WTC11 (cell line): ENCODE measurements around the gene CELF4. TPM values are rescaled to one million over a fixed set of nuclear protein-coding genes. Genes with fewer than 3 reads are reported as not detected.

ENCODE experiments used
- ATAC-seq: fragments of 200-7000 bp; cut with Tn5 transposase; 2 replicates; pipeline ENCODE4 v1.10.0; 2021; ENCODE audit warnings: mild to moderate bottlenecking, moderate library complexity
- CTCF ChIA-PET: fragments of 300-600 bp; sonication (Branson Sonifier 250); formaldehyde crosslinking; loops from one replicate; lab custom pipeline; 2021; ENCODE audit warnings: antibody characterized with exemption; lab: Charles Lee
- POLR2A ChIA-PET: fragments of 350-600 bp; sonication (Branson Sonifier 250); formaldehyde crosslinking; loops from one replicate; lab custom pipeline; 2021; ENCODE audit warnings: antibody characterized with exemption; lab: Charles Lee
- DNase-seq: peaks from one replicate; pipeline ENCODE4 v3.0.0; 2021; ENCODE audit warnings: low spot score
- H3K27ac Mint-ChIP-seq: 2 replicates; pipeline ENCODE4 v1.8.0; 2021; ENCODE audit warnings: mixed read lengths
- H3K27me3 Mint-ChIP-seq: 2 replicates; pipeline ENCODE4 v1.8.0; 2021; ENCODE audit warnings: low read depth, mild to moderate bottlenecking, moderate library complexity, mixed read lengths
- H3K36me3 Mint-ChIP-seq: 2 replicates; pipeline ENCODE4 v1.8.0; 2021; ENCODE audit warnings: mixed read lengths
- H3K4me1 Mint-ChIP-seq: 2 replicates; pipeline ENCODE4 v1.8.0; 2022; ENCODE audit warnings: mixed read lengths
- H3K4me3 Mint-ChIP-seq: 2 replicates; pipeline ENCODE4 v1.8.0; 2021; ENCODE audit warnings: mild to moderate bottlenecking, moderate library complexity, mixed read lengths
- H3K9me3 Mint-ChIP-seq: 2 replicates; pipeline ENCODE4 v1.8.0; 2021; ENCODE audit warnings: mixed read lengths
- ATF1 ChIP-seq: sonication (generic); formaldehyde crosslinking; IDR thresholded peaks from 2 replicates; pipeline ENCODE4 v1.8.1; 2023; ENCODE audit warnings: mild to moderate bottlenecking, moderate library complexity, missing genetic modification reagents
- ATF2 ChIP-seq: sonication (generic); formaldehyde crosslinking; IDR thresholded peaks from 2 replicates; pipeline ENCODE4 v1.8.1; 2022; ENCODE audit warnings: low read depth, missing genetic modification reagents, borderline replicate concordance
- ATF3 ChIP-seq: sonication (generic); formaldehyde crosslinking; conservative IDR thresholded peaks from 2 replicates; pipeline ENCODE4 v1.8.1; 2022; ENCODE audit warnings: mild to moderate bottlenecking, missing genetic modification reagents
- ATF6 ChIP-seq: sonication (generic); formaldehyde crosslinking; IDR thresholded peaks from 2 replicates; pipeline ENCODE4 v1.8.1; 2023; ENCODE audit warnings: mild to moderate bottlenecking, missing genetic modification reagents
- CDX4 ChIP-seq: fragments of 250-450 bp; sonication (Bioruptor Pico); IDR thresholded peaks from 2 replicates; pipeline ENCODE4 v1.9.0; 2021; ENCODE audit warnings: moderate library complexity, mild to moderate bottlenecking, inconsistent platforms, borderline replicate concordance
- CREB1 ChIP-seq: sonication (generic); formaldehyde crosslinking; IDR thresholded peaks from 2 replicates; pipeline ENCODE4 v1.8.0; 2023; ENCODE audit warnings: mild to moderate bottlenecking, missing genetic modification reagents
- CREM ChIP-seq: sonication (generic); formaldehyde crosslinking; IDR thresholded peaks from 2 replicates; pipeline ENCODE4 v1.8.1; 2022; ENCODE audit warnings: mild to moderate bottlenecking, missing genetic modification reagents, moderate library complexity
- CTCF ChIP-seq: fragments of 200-600 bp; IDR thresholded peaks from 2 replicates; pipeline ENCODE4 v1.8.0; 2022; ENCODE audit warnings: antibody characterized with exemption
- JAZF1 ChIP-seq: fragments of 250-450 bp; sonication (Bioruptor Pico); IDR thresholded peaks from 2 replicates; pipeline ENCODE4 v1.9.0; 2021; ENCODE audit warnings: moderate library complexity, mild to moderate bottlenecking, inconsistent platforms
- KAT7 ChIP-seq: sonication (generic); formaldehyde crosslinking; IDR thresholded peaks from 2 replicates; pipeline ENCODE4 v1.8.1; 2023; ENCODE audit warnings: missing genetic modification reagents, mild to moderate bottlenecking, borderline replicate concordance
- PRDM15 ChIP-seq: sonication (generic); formaldehyde crosslinking; IDR thresholded peaks from 2 replicates; pipeline ENCODE4 v1.8.0; 2022; ENCODE audit warnings: missing genetic modification reagents
- PREB ChIP-seq: sonication (generic); formaldehyde crosslinking; IDR thresholded peaks from 2 replicates; pipeline ENCODE4 v1.8.1; 2022; ENCODE audit warnings: mild to moderate bottlenecking, missing genetic modification reagents, moderate library complexity, borderline replicate concordance
- RELA ChIP-seq: sonication (generic); formaldehyde crosslinking; IDR thresholded peaks from 2 replicates; pipeline ENCODE4 v1.8.1; 2022; ENCODE audit warnings: missing genetic modification reagents, mild to moderate bottlenecking, borderline replicate concordance
- SMAD4 ChIP-seq: sonication (generic); formaldehyde crosslinking; IDR thresholded peaks from 2 replicates; pipeline ENCODE4 v1.8.0; 2022; ENCODE audit warnings: mild to moderate bottlenecking, missing genetic modification reagents
- TCF7 ChIP-seq: sonication (generic); formaldehyde crosslinking; IDR thresholded peaks from 2 replicates; pipeline ENCODE4 v1.8.0; 2022; ENCODE audit warnings: mild to moderate bottlenecking, low read depth, missing genetic modification reagents, moderate library complexity
- TEAD1 ChIP-seq: sonication (generic); formaldehyde crosslinking; IDR thresholded peaks from 2 replicates; pipeline ENCODE4 v1.8.0; 2022; ENCODE audit warnings: mild to moderate bottlenecking, missing genetic modification reagents
- ZBTB43 ChIP-seq: sonication (generic); formaldehyde crosslinking; IDR thresholded peaks from 2 replicates; pipeline ENCODE4 v1.8.1; 2023; ENCODE audit warnings: mild to moderate bottlenecking, missing genetic modification reagents
- ZNF396 ChIP-seq: fragments of 250-450 bp; sonication (Bioruptor Pico); IDR thresholded peaks from 2 replicates; pipeline ENCODE4 v1.8.0; 2021; ENCODE audit warnings: mild to moderate bottlenecking, moderate library complexity, borderline replicate concordance
- total RNA-seq: library from RNA; stranded (reverse); gene quantifications from 3 replicates; pipeline ENCODE4 v1.2.3, GENCODE V29; 2021

The CELF4 gene
- total RNA-seq, 1 experiment from 2014 or later, result 2.9 TPM

- DNase-seq (no peak), ATAC-seq (no peak)
- Mint-ChIP-seq H3K4me1 (0 out of 2 replicates have a peak, but pooled peaks cover 2% of the 10 kb centered on the region), H3K27me3 (peaks cover 61% of the 10 kb centered on the region), H3K36me3 (0 out of 2 replicates have a peak, but pooled peaks cover 3% of the 10 kb centered on the region), H3K27ac (no peak overlapping the region), H3K9me3 (peaks cover 28% of the 10 kb centered on the region), H3K4me3 (no peak overlapping the region)
- CTCF ChIA-PET, result no interaction called here
- POLR2A ChIA-PET, result no interaction called here
- TF ChIP-seq KAT7 (CRISPR knock-in tag), result no peak
- no peak for TF ChIP-seq CDX4 (CRISPR knock-in tag)
- no peak for TF ChIP-seq TCF7
- TF ChIP-seq ATF2 (CRISPR knock-in tag), result no peak
- TF ChIP-seq TEAD1 (CRISPR knock-in tag), result no peak
- no peak for TF ChIP-seq ZNF396
- TF ChIP-seq RELA (CRISPR knock-in tag), result no peak
- no peak for TF ChIP-seq ATF3 (CRISPR knock-in tag)
- no peak for TF ChIP-seq SMAD4 (CRISPR knock-in tag)
- no peak for TF ChIP-seq PREB (CRISPR knock-in tag)
- TF ChIP-seq ATF1 (CRISPR knock-in tag), result no peak
- no peak for TF ChIP-seq JAZF1
- TF ChIP-seq PRDM15 (CRISPR knock-in tag), result no peak
- TF ChIP-seq CREM (CRISPR knock-in tag), result no peak
Observed at GRCh38 chr18:37511721-37512298, 53.8 kb downstream of the CELF4 start.

GRCh38 chr18:37509600-37509999 lies 56.0 kb downstream of the CELF4 start:
- Mint-ChIP-seq H3K36me3 (0 out of 2 replicates have a peak, but pooled peaks cover 3% of the 10 kb centered on the region), H3K4me3 (no peak overlapping the region), H3K9me3 (peaks cover 28% of the 10 kb centered on the region), H3K27me3 (peaks cover 54% of the 10 kb centered on the region), H3K27ac (no peak overlapping the region), H3K4me1 (peaks cover 2% of the 10 kb centered on the region; the same call in 1 of the 2 replicates)
- DNase-seq (no peak), ATAC-seq (no peak)
- ChIA-PET POLR2A (no interaction called here), CTCF (interaction anchor here (1.5 kb wide), 1 partner anchor 73 kb away, joined by 4 read pairs; no protein-coding TSS in a partner anchor)
- TF ChIP-seq CTCF (no peak), ZBTB43 (CRISPR knock-in tag) (no peak), ATF6 (CRISPR knock-in tag) (no peak), CREB1 (CRISPR knock-in tag) (no peak)
